CD4-positive, alpha-beta memory T cell (primary cell): ENCODE results near the gene CFAP74. TPM values are rescaled to one million over a fixed set of nuclear protein-coding genes. Genes with fewer than 3 reads are reported as not detected.

ENCODE experiments used
- CTCF ChIA-PET: fragments of 350-600 bp; sonication (Branson Sonifier 250); formaldehyde crosslinking; loops from one replicate; lab custom pipeline; 2021; ENCODE audit warnings: inconsistent platforms; ENCODE audit not compliant: partially characterized antibody; lab: Charles Lee
- POLR2A ChIA-PET: fragments of 350-600 bp; sonication (Branson Sonifier 250); formaldehyde crosslinking; loops from one replicate; lab custom pipeline; 2021; ENCODE audit not compliant: partially characterized antibody; lab: Charles Lee
- DNase-seq, 5 donors: peaks; one replicate each; pipeline versions ENCODE4 v3.0.0 to v3.0.0-alpha.2; 2020 to 2022; ENCODE audit warnings: mixed read lengths in 1 of 5
- H3K27ac ChIP-seq: one replicate; pipeline ENCODE4 v1.7.0; 2013; ENCODE audit warnings: low read depth, low read length
- H3K27me3 ChIP-seq: 2 replicates; pipeline ENCODE4 v1.7.0; 2013; ENCODE audit warnings: mild to moderate bottlenecking, low read length, moderate library complexity; ENCODE audit not compliant: insufficient read depth
- H3K36me3 ChIP-seq: 2 replicates; pipeline ENCODE4 v1.7.0; 2013; ENCODE audit warnings: mild to moderate bottlenecking, low read length, moderate library complexity; ENCODE audit not compliant: insufficient read depth
- H3K4me1 ChIP-seq: 2 replicates; pipeline ENCODE4 v1.7.0; 2013; ENCODE audit warnings: mild to moderate bottlenecking, low read length, moderate library complexity; ENCODE audit not compliant: insufficient read depth
- H3K4me3 ChIP-seq, 2 donors: one replicate each; pipeline ENCODE4 v1.7.0; 2013; ENCODE audit warnings: low read length in 2 of 2, mild to moderate bottlenecking in 1 of 2
- H3K9me3 ChIP-seq, 2 donors: one replicate each; pipeline ENCODE4 v1.7.0; 2013; ENCODE audit warnings: low read length in 2 of 2, control low read depth in 1 of 2; ENCODE audit not compliant: control insufficient read depth in 1 of 2
- H3K27ac Mint-ChIP-seq, 7 donors: one replicate each; pipeline ENCODE4 v1.8.0; 2020 to 2021; ENCODE audit warnings: mixed read lengths in 7 of 7, mild to moderate bottlenecking in 6 of 7, inconsistent platforms in 3 of 7, moderate library complexity in 3 of 7
- H3K27me3 Mint-ChIP-seq, 2 donors: one replicate each; pipeline ENCODE4 v1.8.0; 2020 to 2021; ENCODE audit warnings: mixed read lengths in 2 of 2
- H3K36me3 Mint-ChIP-seq, 2 donors: one replicate each; pipeline ENCODE4 v1.8.0; 2020 to 2021; ENCODE audit warnings: mixed read lengths in 2 of 2, inconsistent platforms in 1 of 2, mild to moderate bottlenecking in 1 of 2
- H3K4me1 Mint-ChIP-seq, 4 donors: one replicate each; pipeline ENCODE4 v1.8.0; 2020 to 2021; ENCODE audit warnings: mixed read lengths in 4 of 4, mild to moderate bottlenecking in 1 of 4
- H3K4me3 Mint-ChIP-seq, 8 donors: one replicate each; pipeline ENCODE4 v1.8.0; 2020 to 2021; ENCODE audit warnings: mixed read lengths in 8 of 8, mild to moderate bottlenecking in 7 of 8, moderate library complexity in 6 of 8, inconsistent platforms in 3 of 8
- H3K9me3 Mint-ChIP-seq, 8 donors: one replicate each; pipeline ENCODE4 v1.8.0; 2020 to 2021; ENCODE audit warnings: mixed read lengths in 8 of 8, mild to moderate bottlenecking in 5 of 8, inconsistent platforms in 3 of 8, moderate library complexity in 1 of 8
- intact Hi-C: fragments of 100-400 bp; cut with micrococcal nuclease; formaldehyde crosslinking; loops from one replicate; pipeline ENCODE4 v1.15.1; 2023
- polyA plus RNA-seq, 2 donors: library from polyadenylated mRNA; unstranded; fragments of 300-500 nt; fragmentation: Illumina TruSeq; gene quantifications; one replicate each; pipeline ENCODE4 v1.2.3, GENCODE V29; 2021
- total RNA-seq, 2 experiments: library from RNA; stranded (reverse); gene quantifications; one replicate each; pipeline ENCODE4 v1.2.3, GENCODE V29; 2021

Gene CFAP74
- total and polyA plus RNA-seq, 4 experiments from 2014 or later, result not detected

DNA sequence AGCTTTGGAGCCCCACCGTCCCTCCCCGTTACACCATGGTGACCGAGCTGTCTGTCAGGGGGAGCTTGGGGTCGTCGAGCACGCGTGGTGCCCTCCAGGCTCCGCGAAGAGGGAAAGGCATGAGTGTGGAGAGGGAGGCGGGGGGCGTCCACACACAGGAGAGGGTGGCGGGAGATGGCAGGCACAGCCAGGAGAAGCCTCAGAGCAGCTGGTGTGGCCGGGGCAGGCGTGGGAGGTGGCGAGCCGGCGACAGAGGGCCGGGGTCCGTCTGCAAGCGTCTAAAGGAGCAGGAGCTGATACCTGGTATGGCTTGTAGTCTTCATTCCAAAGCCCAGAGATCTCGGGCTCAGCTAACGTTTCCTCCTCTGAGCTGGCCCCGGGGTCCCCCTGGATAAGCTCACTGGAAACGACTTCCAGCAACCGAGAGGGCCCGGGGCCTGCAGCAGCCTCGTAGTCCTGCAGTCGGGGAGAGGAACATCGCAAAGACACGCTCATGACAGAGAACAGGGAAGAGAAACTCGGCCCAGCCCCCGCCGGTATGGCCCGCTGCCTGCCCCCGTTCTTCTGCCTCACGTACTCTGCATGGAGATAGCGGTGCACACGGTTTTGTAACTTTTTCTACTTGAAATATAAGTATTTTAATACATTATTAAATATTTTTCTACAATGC, 37.4 kb downstream of the CFAP74 start:
- H3K27ac Mint-ChIP-seq, result no peak overlapping the region
- Histone ChIP-seq H3K36me3 (no peaks in the 10 kb centered on the region), H3K9me3 (no peaks in the 10 kb centered on the region), H3K4me1 (no peaks in the 10 kb centered on the region), H3K4me3 (no peak overlapping the region), H3K27ac (no peak overlapping the region), H3K27me3 (no peaks in the 10 kb centered on the region)
- H3K27me3 Mint-ChIP-seq, result peaks cover 3 to 8% of the 10 kb centered on the region in 2 donors
- H3K4me1 Mint-ChIP-seq, result no peaks in the 10 kb centered on the region
- ChIA-PET CTCF (interaction anchor here (1.9 kb wide), 1 partner anchor 79 kb away, joined by 5 read pairs; no protein-coding TSS in a partner anchor), POLR2A (interaction anchor here (0.5 kb wide), 1 partner anchor 393 kb away, joined by 3 read pairs; no protein-coding TSS in a partner anchor)
- H3K4me3 Mint-ChIP-seq, result no peak overlapping the region
- no peak for DNase-seq
- H3K36me3 Mint-ChIP-seq, result no peaks in the 10 kb centered on the region
- no peaks in the 10 kb centered on the region for H3K9me3 Mint-ChIP-seq
- intact Hi-C loops, result no loop called here

DNA sequence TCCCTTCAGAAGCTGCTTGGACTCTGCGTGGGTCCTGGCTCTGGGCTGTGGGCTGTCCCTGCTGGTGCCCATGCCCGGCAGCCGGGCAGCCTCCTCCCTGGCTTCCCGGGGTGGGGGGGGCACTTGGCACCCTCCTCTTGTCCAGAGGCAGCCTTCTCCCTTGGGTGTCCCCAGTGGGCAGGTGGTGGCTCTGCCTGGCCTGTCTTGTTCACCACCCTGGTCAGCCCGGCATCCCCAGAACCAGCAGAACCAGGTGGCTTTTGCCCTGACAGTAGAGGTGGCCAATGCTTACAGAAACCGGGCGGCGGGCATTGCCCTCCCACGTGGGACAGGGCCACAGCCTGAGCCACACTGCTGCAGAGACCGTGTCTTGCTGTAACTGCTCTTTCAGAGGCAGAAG, 38.0 kb downstream of the CFAP74 start:
- Histone ChIP-seq H3K4me1 (no peaks in the 10 kb centered on the region), H3K36me3 (no peaks in the 10 kb centered on the region), H3K9me3 (no peaks in the 10 kb centered on the region), H3K27ac (no peak overlapping the region), H3K27me3 (no peaks in the 10 kb centered on the region), H3K4me3 (no peak overlapping the region)
- Mint-ChIP-seq H3K4me1 (no peaks in the 10 kb centered on the region), H3K36me3 (no peaks in the 10 kb centered on the region), H3K4me3 (no peak overlapping the region), H3K27ac (no peak overlapping the region), H3K27me3 (peaks cover 9 to 12% of the 10 kb centered on the region in 2 donors), H3K9me3 (no peaks in the 10 kb centered on the region)
- CTCF ChIA-PET, result interaction anchor here (1.9 kb wide), 1 partner anchor 79 kb away, joined by 5 read pairs; no protein-coding TSS in a partner anchor
- POLR2A ChIA-PET, result no interaction called here
- intact Hi-C loops, result no loop called here
- no peak for DNase-seq

DNA sequence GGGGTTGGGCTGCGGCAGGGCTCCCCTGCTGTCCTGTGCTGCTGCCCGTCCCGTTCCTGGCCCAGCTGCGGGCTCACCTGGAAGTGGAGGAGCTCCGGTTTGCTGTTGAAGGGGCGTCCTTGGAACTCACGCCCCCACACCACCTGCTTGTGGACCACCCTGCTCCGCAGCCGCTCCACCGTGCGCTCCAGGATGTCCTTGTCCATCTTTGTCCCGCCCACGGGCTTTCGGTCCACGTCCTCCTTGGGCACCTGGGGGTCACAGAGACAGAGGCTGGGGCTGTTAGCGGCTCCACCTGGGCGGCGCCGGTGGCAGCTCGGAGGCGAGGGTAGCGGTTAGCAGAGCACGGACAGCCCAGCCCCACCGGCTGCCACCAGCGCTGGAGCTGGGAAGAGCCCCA, 38.8 kb downstream of the CFAP74 start:
- POLR2A ChIA-PET, result no interaction called here
- no peaks in the 10 kb centered on the region for H3K27me3 ChIP-seq
- no peaks in the 10 kb centered on the region for H3K4me1 Mint-ChIP-seq
- peaks cover 12% of the 10 kb centered on the region in 2 donors for H3K27me3 Mint-ChIP-seq
- no peak overlapping the region for H3K4me3 Mint-ChIP-seq
- no peaks in the 10 kb centered on the region for H3K9me3 ChIP-seq
- no peak overlapping the region for H3K4me3 ChIP-seq
- H3K36me3 ChIP-seq, result no peaks in the 10 kb centered on the region
- CTCF ChIA-PET, result interaction anchor here (1.9 kb wide), 1 partner anchor 80 kb away, joined by 5 read pairs; no protein-coding TSS in a partner anchor
- intact Hi-C loops, result no loop called here
- no peaks in the 10 kb centered on the region for H3K36me3 Mint-ChIP-seq
- no peaks in the 10 kb centered on the region for H3K4me1 ChIP-seq
- no peak overlapping the region for H3K27ac Mint-ChIP-seq
- H3K27ac ChIP-seq, result no peak overlapping the region
- H3K9me3 Mint-ChIP-seq, result no peaks in the 10 kb centered on the region
- DNase-seq, result no peak

DNA sequence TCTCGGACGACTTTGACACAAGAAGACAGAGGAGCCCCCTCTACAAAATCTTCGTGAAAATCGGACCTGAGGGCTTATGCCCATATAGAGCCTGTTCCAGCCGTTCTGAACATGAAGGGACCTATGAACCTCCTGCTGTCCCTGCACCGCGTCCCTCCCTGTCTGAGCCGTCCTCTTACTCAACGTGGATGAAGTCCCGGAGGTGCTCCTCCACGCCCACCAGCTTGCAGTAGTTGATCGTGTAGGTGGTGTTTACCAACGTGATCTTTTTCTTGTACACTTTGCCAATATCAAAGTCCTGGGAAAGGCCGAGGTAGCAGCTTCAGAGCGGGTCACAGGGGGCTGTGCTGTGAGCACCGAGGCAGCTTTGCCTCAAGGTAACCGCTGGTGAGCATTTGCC, 40.0 kb downstream of the CFAP74 start:
- intact Hi-C loops, result no loop called here
- H3K4me3 Mint-ChIP-seq, result no peak overlapping the region
- Histone ChIP-seq H3K27ac (no peak overlapping the region), H3K27me3 (peaks cover 4% of the 10 kb centered on the region), H3K36me3 (no peaks in the 10 kb centered on the region), H3K9me3 (no peaks in the 10 kb centered on the region), H3K4me3 (no peak overlapping the region), H3K4me1 (no peaks in the 10 kb centered on the region)
- H3K9me3 Mint-ChIP-seq, result no peaks in the 10 kb centered on the region
- no peak overlapping the region for H3K27ac Mint-ChIP-seq
- DNase-seq, result no peak
- no peaks in the 10 kb centered on the region for H3K36me3 Mint-ChIP-seq
- ChIA-PET CTCF (no interaction called here), POLR2A (no interaction called here)
- H3K4me1 Mint-ChIP-seq, result no peaks in the 10 kb centered on the region
- peaks cover 16% of the 10 kb centered on the region in 2 donors for H3K27me3 Mint-ChIP-seq

DNA sequence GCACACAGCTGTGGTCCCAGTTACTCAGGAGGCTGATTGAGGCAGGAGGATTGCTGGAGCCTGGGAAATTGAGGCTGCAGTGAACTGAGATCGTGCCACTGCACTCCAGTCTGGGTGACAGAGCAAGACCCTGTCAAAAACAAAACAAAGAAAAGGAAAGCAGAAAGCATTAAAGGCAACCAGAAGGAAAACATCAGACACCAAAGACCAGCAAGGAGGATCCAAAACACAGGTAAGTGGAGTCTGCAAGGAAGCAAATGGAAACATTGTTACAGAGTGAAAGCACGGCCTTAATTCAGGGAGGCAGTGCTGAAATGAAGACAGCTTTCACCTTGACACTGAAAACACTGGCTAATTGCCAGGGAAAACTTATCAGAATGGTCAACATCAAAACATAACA, 40.8 kb downstream of the CFAP74 start:
- Histone ChIP-seq H3K4me1 (no peaks in the 10 kb centered on the region), H3K36me3 (no peaks in the 10 kb centered on the region), H3K27ac (no peak overlapping the region), H3K9me3 (no peaks in the 10 kb centered on the region), H3K4me3 (no peak overlapping the region), H3K27me3 (peaks cover 7% of the 10 kb centered on the region)
- ChIA-PET CTCF (no interaction called here), POLR2A (no interaction called here)
- Mint-ChIP-seq H3K4me1 (no peaks in the 10 kb centered on the region), H3K9me3 (no peaks in the 10 kb centered on the region), H3K4me3 (no peak overlapping the region), H3K27me3 (peaks cover 18% of the 10 kb centered on the region in 2 donors), H3K27ac (peak overlapping the region in 1 of 7 donors; percentile 9), H3K36me3 (no peaks in the 10 kb centered on the region)
- intact Hi-C loops, result no loop called here
- DNase-seq, result no peak

DNA sequence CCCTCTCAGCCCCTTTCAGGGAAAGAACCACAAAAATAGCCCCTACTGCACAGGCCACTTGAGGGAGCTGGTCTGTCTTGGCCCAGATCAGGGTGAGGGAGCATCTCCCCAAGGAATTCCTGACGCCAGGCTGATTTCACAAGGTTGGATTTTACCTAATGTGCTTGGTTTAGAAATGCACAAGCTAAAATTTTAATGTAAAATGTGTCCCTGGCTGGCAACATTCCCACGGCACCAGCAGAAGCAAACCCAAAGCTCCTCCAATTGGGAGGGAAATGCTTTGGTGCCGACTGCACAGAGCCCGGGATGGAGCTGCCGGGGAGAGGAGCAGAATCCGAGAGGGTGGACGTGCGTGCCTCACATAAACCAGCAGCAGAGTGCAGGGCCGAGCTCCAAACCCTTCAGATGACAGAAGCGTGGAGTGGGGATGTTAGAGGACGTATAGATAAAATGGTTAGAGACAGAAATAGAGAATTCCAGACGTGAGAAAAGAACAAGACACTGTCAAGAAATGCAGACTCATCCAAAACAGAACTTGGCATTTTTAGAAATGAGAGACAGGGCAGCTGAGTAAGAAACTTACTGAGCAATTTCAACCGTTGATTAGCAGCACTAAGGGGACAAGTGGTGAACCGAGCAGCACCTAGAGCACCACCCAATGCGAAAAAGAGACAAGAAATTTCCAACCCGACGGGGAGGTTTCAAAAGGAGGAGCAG, 42.9 kb downstream of the CFAP74 start:
- ChIA-PET CTCF (interaction anchor here (1.0 to 3.5 kb wide), 5 partner anchors 11 to 86 kb away, joined by 3 to 26 read pairs (median 3); no protein-coding TSS in a partner anchor), POLR2A (interaction anchor here (0.8 kb wide), 1 partner anchor 85 kb away, joined by 3 read pairs; no protein-coding TSS in a partner anchor)
- Mint-ChIP-seq H3K9me3 (no peaks in the 10 kb centered on the region), H3K36me3 (no peaks in the 10 kb centered on the region), H3K27ac (no peak overlapping the region), H3K27me3 (peaks cover 15 to 18% of the 10 kb centered on the region in 2 donors), H3K4me3 (no peak overlapping the region), H3K4me1 (no peaks in the 10 kb centered on the region)
- no peaks in the 10 kb centered on the region for H3K36me3 ChIP-seq
- H3K4me1 ChIP-seq, result no peaks in the 10 kb centered on the region
- no peak overlapping the region for H3K27ac ChIP-seq
- DNase-seq, result no peak
- H3K4me3 ChIP-seq, result no peak overlapping the region
- intact Hi-C loops, result no loop called here
- peaks cover 7% of the 10 kb centered on the region for H3K27me3 ChIP-seq
- no peaks in the 10 kb centered on the region for H3K9me3 ChIP-seq

DNA sequence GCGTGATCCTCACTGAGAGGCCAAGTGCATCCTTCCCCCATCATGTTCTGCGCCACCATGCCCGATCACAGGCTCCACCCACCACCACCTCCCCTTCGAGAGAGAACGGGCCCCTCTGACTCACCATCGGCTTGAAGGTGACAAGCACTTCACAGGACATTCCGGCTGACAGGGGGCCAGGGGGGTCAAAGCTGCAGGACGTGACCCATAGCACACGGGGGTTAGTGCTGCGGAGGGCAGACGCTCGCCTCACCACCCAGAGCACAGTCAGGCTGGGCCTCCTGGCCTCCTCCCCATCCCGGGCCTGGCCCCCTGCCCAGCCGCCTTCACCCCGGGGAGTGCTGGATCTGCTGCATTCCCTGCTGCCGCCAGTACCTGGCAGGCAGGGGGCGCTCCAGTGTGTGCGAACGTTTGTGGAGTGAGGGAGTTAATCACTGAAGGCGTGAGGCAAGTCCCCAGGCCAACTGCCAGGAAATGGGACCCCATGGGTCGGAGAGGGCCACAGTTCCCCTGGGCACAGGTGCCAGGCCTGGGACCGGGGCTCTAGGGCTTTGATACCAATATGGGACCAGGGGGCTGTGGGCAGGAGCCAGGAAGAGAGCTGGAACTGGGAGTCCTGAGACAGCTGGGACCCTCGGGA, 43.6 kb downstream of the CFAP74 start:
- intact Hi-C loops, result no loop called here
- Mint-ChIP-seq H3K27me3 (peaks cover 15 to 18% of the 10 kb centered on the region in 2 donors), H3K36me3 (no peaks in the 10 kb centered on the region), H3K9me3 (no peaks in the 10 kb centered on the region), H3K4me1 (no peaks in the 10 kb centered on the region), H3K27ac (no peak overlapping the region), H3K4me3 (no peak overlapping the region)
- ChIA-PET POLR2A (no interaction called here), CTCF (interaction anchor here (1.0 to 3.5 kb wide), 5 partner anchors 10 to 87 kb away, joined by 3 to 26 read pairs (median 3); no protein-coding TSS in a partner anchor)
- Histone ChIP-seq H3K27ac (no peak overlapping the region), H3K4me1 (no peaks in the 10 kb centered on the region), H3K4me3 (no peak overlapping the region), H3K9me3 (no peaks in the 10 kb centered on the region), H3K36me3 (no peaks in the 10 kb centered on the region), H3K27me3 (peaks cover 7% of the 10 kb centered on the region)
- peak in 4 of 5 donors; percentile 39 to 51 (median 43) for DNase-seq
